Activated T-helper 1 cell treated with anti-CD3 and anti-CD28 coated beads, Interleukin-12 subunit alpha, Interleukin-12 subunit beta, Interleukin-2, Interleukin-4 antibody, amounts not matched to agents 30 ng/mL and 10 ng/mL and 1 ng/mL, durations not matched to agents 14 hours and 24 hours and 36 hours (primary cell): ENCODE data around the gene CERS5. TPM values are rescaled to one million over a fixed set of nuclear protein-coding genes. Genes with fewer than 3 reads are reported as not detected.
"Not testable (repeated sequence)": the region's sequence is repeated elsewhere in the genome, so short reads cannot be mapped to it uniquely, and the experiment has no call there.

Experiments used
- DNase-seq: peaks from one replicate; pipeline ENCODE4 v3.0.0; 2021; ENCODE audit warnings: low spot score
- H3K27ac Mint-ChIP-seq: one replicate; pipeline ENCODE4 v1.8.0; 2021; ENCODE audit warnings: mild to moderate bottlenecking, mixed read lengths
- H3K27me3 Mint-ChIP-seq: one replicate; pipeline ENCODE4 v1.8.0; 2022; ENCODE audit warnings: mild to moderate bottlenecking, moderate library complexity, mixed read lengths; ENCODE audit not compliant: insufficient read depth
- H3K36me3 Mint-ChIP-seq: one replicate; pipeline ENCODE4 v1.8.0; 2021; ENCODE audit warnings: low read depth, mixed read lengths
- H3K4me1 Mint-ChIP-seq: one replicate; pipeline ENCODE4 v1.8.0; 2021; ENCODE audit warnings: low read depth, mixed read lengths
- H3K4me3 Mint-ChIP-seq: one replicate; pipeline ENCODE4 v1.8.0; 2021; ENCODE audit warnings: mild to moderate bottlenecking, moderate library complexity, mixed read lengths
- H3K9me3 Mint-ChIP-seq: one replicate; pipeline ENCODE4 v1.8.0; 2021; ENCODE audit warnings: mixed read lengths
- intact Hi-C: fragments of 100-400 bp; cut with micrococcal nuclease; formaldehyde crosslinking; loops from one replicate; pipeline ENCODE4 v1.15.1; 2024
- total RNA-seq: library from RNA; stranded (reverse); gene quantifications from 2 replicates; pipeline ENCODE4 v1.2.3, GENCODE V29; 2022

CERS5 gene
- total RNA-seq, 1 donor from 2014 or later: 67.9 TPM

- no peaks in the 10 kb centered on the region for H3K9me3 Mint-ChIP-seq
- no peak overlapping the region for H3K27ac Mint-ChIP-seq
- no peaks in the 10 kb centered on the region for H3K27me3 Mint-ChIP-seq
- peaks cover 14% of the 10 kb centered on the region for H3K4me1 Mint-ChIP-seq
- no peak for DNase-seq
- no peak overlapping the region for H3K4me3 Mint-ChIP-seq
- intact Hi-C loops: no loop called here
- H3K36me3 Mint-ChIP-seq: peaks cover 1% of the 10 kb centered on the region
Measured at GRCh38 chr12:50149311-50149710, 17.9 kb downstream of the CERS5 start.

GRCh38 chr12:50148011-50148410, 19.2 kb downstream of the CERS5 start:
- H3K27ac Mint-ChIP-seq, H3K9me3 Mint-ChIP-seq, DNase-seq, H3K4me3 Mint-ChIP-seq, intact Hi-C loops, H3K27me3 Mint-ChIP-seq, H3K36me3 Mint-ChIP-seq: not testable (repeated sequence)
- peaks cover 14% of the 10 kb centered on the region for H3K4me1 Mint-ChIP-seq

GRCh38 chr12:50147281-50147680, 19.9 kb downstream of the CERS5 start:
- no peak overlapping the region for H3K4me3 Mint-ChIP-seq
- peaks cover 7% of the 10 kb centered on the region for H3K36me3 Mint-ChIP-seq
- peaks cover 14% of the 10 kb centered on the region for H3K4me1 Mint-ChIP-seq
- no peaks in the 10 kb centered on the region for H3K9me3 Mint-ChIP-seq
- no peak for DNase-seq
- no peak overlapping the region for H3K27ac Mint-ChIP-seq
- no peaks in the 10 kb centered on the region for H3K27me3 Mint-ChIP-seq
- intact Hi-C loops: no loop called here

GRCh38 chr12:50145439-50145838, 21.7 kb downstream of the CERS5 start:
- peaks cover 6% of the 10 kb centered on the region for H3K4me1 Mint-ChIP-seq
- intact Hi-C loops: no loop called here
- no peaks in the 10 kb centered on the region for H3K9me3 Mint-ChIP-seq
- DNase-seq: no peak
- peaks cover 18% of the 10 kb centered on the region for H3K36me3 Mint-ChIP-seq
- H3K27me3 Mint-ChIP-seq: no peaks in the 10 kb centered on the region
- no peak overlapping the region for H3K27ac Mint-ChIP-seq
- no peak overlapping the region for H3K4me3 Mint-ChIP-seq

- Mint-ChIP-seq H3K4me1 (no peaks in the 10 kb centered on the region), H3K4me3 (no peak overlapping the region), H3K9me3 (no peaks in the 10 kb centered on the region), H3K36me3 (peaks cover 26% of the 10 kb centered on the region), H3K27ac (no peak overlapping the region), H3K27me3 (no peaks in the 10 kb centered on the region)
- intact Hi-C loops: no loop called here
- DNase-seq: no peak
Measured at GRCh38 chr12:50142993-50143392, 24.2 kb downstream of the CERS5 start.

GRCh38 chr12:50132505-50133135, 34.5 kb downstream of the CERS5 start:
- H3K4me1 Mint-ChIP-seq: peaks cover 8% of the 10 kb centered on the region
- H3K4me3 Mint-ChIP-seq: no peak overlapping the region
- intact Hi-C loops: loop anchor here (1.0 to 2.0 kb wide), 3 partner anchors 22 to 182 kb away; no protein-coding TSS in a partner anchor
- no peak for DNase-seq
- no peaks in the 10 kb centered on the region for H3K27me3 Mint-ChIP-seq
- peak overlapping the region; percentile 40 for H3K27ac Mint-ChIP-seq
- H3K36me3 Mint-ChIP-seq: peaks cover 43% of the 10 kb centered on the region
- H3K9me3 Mint-ChIP-seq: no peaks in the 10 kb centered on the region

GRCh38 chr12:50129290-50129689, 37.9 kb downstream of the CERS5 start:
- Mint-ChIP-seq H3K27ac (no peak overlapping the region), H3K4me3 (no peak overlapping the region), H3K4me1 (peaks cover 25% of the 10 kb centered on the region), H3K36me3 (peaks cover 40% of the 10 kb centered on the region), H3K27me3 (no peaks in the 10 kb centered on the region), H3K9me3 (no peaks in the 10 kb centered on the region)
- no peak for DNase-seq
- intact Hi-C loops: no loop called here

GRCh38 chr12:50127546-50127945, 39.6 kb downstream of the CERS5 start:
- Mint-ChIP-seq H3K27me3 (no peaks in the 10 kb centered on the region), H3K4me3 (no peak overlapping the region), H3K9me3 (no peaks in the 10 kb centered on the region), H3K27ac (no peak overlapping the region), H3K4me1 (peaks cover 22% of the 10 kb centered on the region), H3K36me3 (peaks cover 37% of the 10 kb centered on the region)
- intact Hi-C loops: no loop called here
- no peak for DNase-seq

GRCh38 chr12:50123203-50123602, 44.0 kb downstream of the CERS5 start:
- Mint-ChIP-seq H3K36me3 (peaks cover 30% of the 10 kb centered on the region), H3K4me1 (peaks cover 19% of the 10 kb centered on the region), H3K27ac (no peak overlapping the region), H3K9me3 (no peaks in the 10 kb centered on the region), H3K4me3 (no peak overlapping the region), H3K27me3 (no peaks in the 10 kb centered on the region)
- no peak for DNase-seq
- intact Hi-C loops: no loop called here

- DNase-seq: no peak
- H3K27ac Mint-ChIP-seq: no peak overlapping the region
- no peaks in the 10 kb centered on the region for H3K9me3 Mint-ChIP-seq
- H3K4me3 Mint-ChIP-seq: no peak overlapping the region
- no peaks in the 10 kb centered on the region for H3K27me3 Mint-ChIP-seq
- intact Hi-C loops: no loop called here
- peaks cover 11% of the 10 kb centered on the region for H3K4me1 Mint-ChIP-seq
- H3K36me3 Mint-ChIP-seq: peaks cover 28% of the 10 kb centered on the region
Measured at GRCh38 chr12:50121641-50122040, 45.5 kb downstream of the CERS5 start.

GRCh38 chr12:50120953-50121352, 46.2 kb downstream of the CERS5 start:
- Mint-ChIP-seq H3K9me3 (no peaks in the 10 kb centered on the region), H3K36me3 (peaks cover 28% of the 10 kb centered on the region), H3K4me1 (peaks cover 18% of the 10 kb centered on the region), H3K4me3 (no peak overlapping the region), H3K27ac (no peak overlapping the region), H3K27me3 (no peaks in the 10 kb centered on the region)
- intact Hi-C loops: no loop called here
- DNase-seq: no peak

GRCh38 chr12:50120521-50120920, 46.6 kb downstream of the CERS5 start:
- no peak for DNase-seq
- Mint-ChIP-seq H3K4me3 (no peak overlapping the region), H3K36me3 (peaks cover 31% of the 10 kb centered on the region), H3K9me3 (no peaks in the 10 kb centered on the region), H3K27me3 (no peaks in the 10 kb centered on the region), H3K4me1 (peaks cover 18% of the 10 kb centered on the region), H3K27ac (no peak overlapping the region)
- intact Hi-C loops: no loop called here

- Mint-ChIP-seq H3K27ac (no peak overlapping the region), H3K9me3 (no peaks in the 10 kb centered on the region), H3K36me3 (peaks cover 30% of the 10 kb centered on the region), H3K27me3 (no peaks in the 10 kb centered on the region), H3K4me1 (peaks cover 15% of the 10 kb centered on the region), H3K4me3 (no peak overlapping the region)
- no peak for DNase-seq
- intact Hi-C loops: loop anchor here (10.0 kb wide), 1 partner anchor 905 kb away; the partner anchor contains the start of gene SLC11A2
Measured at GRCh38 chr12:50119387-50119786, 47.8 kb downstream of the CERS5 start.
